Keratinocyte (primary cell): ENCODE results near the gene CAMKMT.

Experiments used
- EZH2 ChIP-seq: IDR thresholded peaks from one replicate; pipeline ENCODE4 v1.6.1; 2012; ENCODE audit warnings: inconsistent platforms, mild to moderate bottlenecking, low read length, moderate library complexity
- TF ChIP-seq, protein P1 (sequence below), 3 experiments: IDR thresholded peaks in 1 of 3; conservative IDR thresholded peaks in 1 of 3; optimal IDR thresholded peaks in 1 of 3; 2 replicates in 2 of 3; 3 replicates in 1 of 3; pipeline versions ENCODE3 to v1.5.1; 2011; ENCODE audit warnings: low read length in 3 of 3, mild to moderate bottlenecking in 3 of 3, moderate library complexity in 2 of 3, control low read depth in 1 of 3, inconsistent platforms in 1 of 3; ENCODE audit not compliant: insufficient read depth in 2 of 3; ENCODE audit errors: extremely low read depth in 1 of 3

DNA sequence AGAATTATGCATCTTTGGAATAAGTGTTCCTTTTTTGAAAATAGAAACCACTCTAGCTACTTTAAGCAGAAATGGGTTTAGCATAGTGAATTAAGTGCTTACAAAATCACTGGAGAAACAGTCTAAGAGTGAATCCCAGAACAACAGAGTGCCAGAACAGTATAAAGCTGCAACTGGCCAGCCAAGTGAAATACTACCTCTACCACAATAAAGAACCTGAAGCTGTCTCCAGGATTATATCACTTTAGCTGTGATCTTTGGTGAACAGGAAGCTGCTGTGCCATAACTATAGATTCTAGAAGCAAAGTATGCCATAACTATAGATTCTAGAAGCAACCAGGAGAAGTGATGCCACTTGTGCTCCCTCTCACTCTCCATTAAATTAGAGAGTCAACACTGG, 7.6 kb downstream of the CAMKMT start:
- TF ChIP-seq, protein P1, sequence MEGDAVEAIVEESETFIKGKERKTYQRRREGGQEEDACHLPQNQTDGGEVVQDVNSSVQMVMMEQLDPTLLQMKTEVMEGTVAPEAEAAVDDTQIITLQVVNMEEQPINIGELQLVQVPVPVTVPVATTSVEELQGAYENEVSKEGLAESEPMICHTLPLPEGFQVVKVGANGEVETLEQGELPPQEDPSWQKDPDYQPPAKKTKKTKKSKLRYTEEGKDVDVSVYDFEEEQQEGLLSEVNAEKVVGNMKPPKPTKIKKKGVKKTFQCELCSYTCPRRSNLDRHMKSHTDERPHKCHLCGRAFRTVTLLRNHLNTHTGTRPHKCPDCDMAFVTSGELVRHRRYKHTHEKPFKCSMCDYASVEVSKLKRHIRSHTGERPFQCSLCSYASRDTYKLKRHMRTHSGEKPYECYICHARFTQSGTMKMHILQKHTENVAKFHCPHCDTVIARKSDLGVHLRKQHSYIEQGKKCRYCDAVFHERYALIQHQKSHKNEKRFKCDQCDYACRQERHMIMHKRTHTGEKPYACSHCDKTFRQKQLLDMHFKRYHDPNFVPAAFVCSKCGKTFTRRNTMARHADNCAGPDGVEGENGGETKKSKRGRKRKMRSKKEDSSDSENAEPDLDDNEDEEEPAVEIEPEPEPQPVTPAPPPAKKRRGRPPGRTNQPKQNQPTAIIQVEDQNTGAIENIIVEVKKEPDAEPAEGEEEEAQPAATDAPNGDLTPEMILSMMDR (optimal IDR thresholded peaks at IDR 0.05 in 1 of 3, IDR thresholded peaks at IDR 0.05 in 1 of 3, conservative IDR thresholded peaks at IDR 0.05 in 1 of 3; ENCODE audit: extremely low read depth in 1 of 3, insufficient read depth in 2 of 3, low read length in 3 of 3), result no peak
- TF ChIP-seq EZH2, result no peak
